ENCODE data around the gene TRPV6.

The TRPV6 gene

DNA sequence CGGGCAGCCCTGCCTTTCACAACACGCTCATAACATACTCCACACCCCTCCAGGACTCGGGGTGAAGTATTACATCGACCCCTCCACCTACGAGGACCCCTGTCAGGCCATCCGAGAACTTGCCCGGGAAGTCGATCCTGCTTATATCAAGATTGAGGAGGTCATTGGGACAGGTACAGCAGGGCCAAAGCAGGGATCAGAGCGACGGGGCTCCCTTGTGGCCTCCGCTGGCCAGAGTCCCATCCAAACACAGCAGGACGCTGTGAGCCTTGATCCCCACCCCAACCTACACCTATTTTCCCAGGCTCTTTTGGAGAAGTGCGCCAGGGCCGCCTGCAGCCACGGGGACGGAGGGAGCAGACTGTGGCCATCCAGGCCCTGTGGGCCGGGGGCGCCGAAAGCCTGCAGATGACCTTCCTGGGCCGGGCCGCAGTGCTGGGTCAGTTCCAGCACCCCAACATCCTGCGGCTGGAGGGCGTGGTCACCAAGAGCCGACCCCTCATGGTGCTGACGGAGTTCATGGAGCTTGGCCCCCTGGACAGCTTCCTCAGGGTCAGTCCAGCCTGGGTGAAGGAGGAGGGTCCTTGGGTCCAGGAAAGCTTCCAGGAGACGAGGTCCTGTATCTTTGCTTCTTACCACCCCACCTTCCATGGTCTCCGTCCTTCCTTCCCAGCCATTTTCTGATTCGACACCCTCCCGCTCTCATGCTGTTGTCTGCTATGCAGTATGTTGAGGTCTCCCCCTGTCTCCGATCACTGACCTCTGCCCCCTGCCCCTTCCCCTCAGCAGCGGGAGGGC lies 17.2 kb downstream of the TRPV6 start:
- no peak for DNase-seq

DNA sequence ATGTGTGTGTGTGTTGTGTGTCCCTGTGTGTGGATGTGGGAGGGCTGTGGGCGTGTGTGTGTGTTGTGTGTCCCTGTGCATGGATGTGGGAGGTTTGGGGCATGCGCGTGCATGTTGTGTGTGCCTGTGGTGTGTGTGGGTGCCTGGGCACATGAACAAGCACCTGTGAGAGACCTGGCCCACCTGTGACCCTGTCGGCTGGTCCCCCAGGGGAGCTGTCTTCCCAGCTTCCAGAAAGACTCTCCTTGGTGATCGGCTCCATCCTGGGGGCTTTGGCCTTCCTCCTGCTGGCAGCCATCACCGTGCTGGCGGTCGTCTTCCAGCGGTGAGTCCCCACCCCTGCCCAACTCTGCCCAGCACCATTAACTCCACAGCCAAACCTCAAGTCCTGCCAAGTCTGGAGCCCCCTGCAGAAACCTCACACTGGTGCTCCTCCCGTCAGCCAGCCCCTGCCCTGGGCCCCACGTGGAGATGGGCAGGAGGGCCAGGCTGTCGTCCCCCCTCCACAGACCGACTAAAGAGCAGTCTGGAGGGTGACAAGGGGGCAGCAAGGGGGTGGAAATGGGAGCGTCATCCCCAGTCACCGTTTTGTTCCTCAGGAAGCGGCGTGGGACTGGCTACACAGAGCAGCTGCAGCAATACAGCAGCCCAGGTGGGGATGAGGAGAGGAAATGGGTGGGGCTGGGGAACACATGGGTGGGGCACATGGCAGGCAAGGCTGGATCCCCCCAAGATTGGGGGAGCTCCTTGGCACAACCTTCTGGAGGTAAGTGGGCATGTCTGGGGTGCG lies 18.0 kb downstream of the TRPV6 start:
- DNase-seq, result no peak

GRCh38 chr7:142867097-142867378 lies 18.5 kb downstream of the TRPV6 start:
- DNase-seq, result no peak

DNA sequence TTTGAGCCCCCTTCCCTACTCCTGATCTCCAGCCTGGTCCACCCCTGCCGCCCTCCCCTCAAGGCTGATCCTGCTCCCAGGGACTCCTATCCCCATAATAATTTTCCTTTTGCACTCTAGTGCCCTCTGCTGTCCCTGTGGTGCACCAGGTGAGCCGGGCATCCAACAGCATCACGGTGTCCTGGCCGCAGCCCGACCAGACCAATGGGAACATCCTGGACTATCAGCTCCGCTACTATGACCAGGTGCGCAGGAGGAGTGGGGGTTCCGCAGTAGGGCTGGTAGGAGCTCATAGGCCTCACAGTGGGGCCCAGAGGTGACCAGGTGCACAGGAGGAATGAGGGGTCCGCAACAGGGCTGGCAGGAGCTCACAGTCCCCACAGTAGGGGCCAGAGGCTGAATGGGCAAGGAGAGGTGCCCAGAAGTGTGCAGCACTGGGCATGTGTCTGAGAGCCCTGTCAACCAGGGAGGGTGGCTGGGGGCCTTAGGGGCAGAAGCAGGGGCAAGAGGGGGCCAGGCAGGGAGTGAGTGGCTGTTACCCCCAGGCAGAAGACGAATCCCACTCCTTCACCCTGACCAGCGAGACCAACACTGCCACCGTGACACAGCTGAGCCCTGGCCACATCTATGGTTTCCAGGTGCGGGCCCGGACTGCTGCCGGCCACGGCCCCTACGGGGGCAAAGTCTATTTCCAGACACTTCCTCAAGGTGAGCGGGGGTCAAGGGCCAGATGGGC lies 19.0 kb downstream of the TRPV6 start:
- peak; percentile 20 for DNase-seq

DNA sequence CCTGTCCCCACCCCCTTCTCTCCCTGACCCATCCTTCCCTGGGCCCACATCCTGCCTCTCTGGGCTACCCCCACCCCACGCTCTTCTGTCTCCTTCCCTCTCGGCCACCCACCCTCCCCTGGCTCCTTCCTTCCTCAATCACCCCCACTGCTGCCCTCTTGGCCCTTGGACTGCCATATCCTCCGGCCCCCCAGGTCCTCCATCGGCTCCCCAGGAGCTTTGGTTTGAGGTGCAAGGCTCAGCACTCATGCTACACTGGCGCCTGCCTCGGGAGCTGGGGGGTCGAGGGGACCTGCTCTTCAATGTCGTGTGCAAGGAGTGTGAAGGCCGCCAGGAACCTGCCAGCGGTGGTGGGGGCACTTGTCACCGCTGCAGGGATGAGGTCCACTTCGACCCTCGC lies 19.8 kb downstream of the TRPV6 start:
- no peak for DNase-seq

- no peak for DNase-seq
These were observed 20.4 kb downstream of the TRPV6 start for GRCh38 chr7:142864980-142865747.

DNA sequence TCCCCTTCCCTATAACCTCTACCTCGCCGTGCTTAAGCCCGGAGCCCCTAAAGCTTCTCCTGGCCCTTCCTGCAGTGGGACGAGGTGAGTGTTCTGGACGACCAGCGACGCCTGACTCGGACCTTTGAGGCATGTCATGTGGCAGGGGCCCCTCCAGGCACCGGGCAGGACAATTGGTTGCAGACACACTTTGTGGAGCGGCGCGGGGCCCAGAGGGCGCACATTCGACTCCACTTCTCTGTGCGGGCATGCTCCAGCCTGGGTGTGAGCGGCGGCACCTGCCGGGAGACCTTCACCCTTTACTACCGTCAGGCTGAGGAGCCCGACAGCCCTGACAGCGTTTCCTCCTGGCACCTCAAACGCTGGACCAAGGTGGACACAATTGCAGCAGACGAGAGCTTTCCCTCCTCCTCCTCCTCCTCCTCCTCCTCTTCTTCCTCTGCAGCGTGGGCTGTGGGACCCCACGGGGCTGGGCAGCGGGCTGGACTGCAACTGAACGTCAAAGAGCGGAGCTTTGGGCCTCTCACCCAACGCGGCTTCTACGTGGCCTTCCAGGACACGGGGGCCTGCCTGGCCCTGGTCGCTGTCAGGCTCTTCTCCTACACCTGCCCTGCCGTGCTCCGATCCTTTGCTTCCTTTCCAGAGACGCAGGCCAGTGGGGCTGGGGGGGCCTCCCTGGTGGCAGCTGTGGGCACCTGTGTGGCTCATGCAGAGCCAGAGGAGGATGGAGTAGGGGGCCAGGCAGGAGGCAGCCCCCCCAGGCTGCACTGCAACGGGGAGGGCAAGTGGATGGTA lies 21.5 kb downstream of the TRPV6 start:
- DNase-seq, result no peak

GRCh38 chr7:142862786-142863400 lies 22.7 kb downstream of the TRPV6 start:
- no peak for DNase-seq

- DNase-seq, result no peak
These were observed 23.2 kb downstream of the TRPV6 start for GRCh38 chr7:142862351-142862750.

DNA sequence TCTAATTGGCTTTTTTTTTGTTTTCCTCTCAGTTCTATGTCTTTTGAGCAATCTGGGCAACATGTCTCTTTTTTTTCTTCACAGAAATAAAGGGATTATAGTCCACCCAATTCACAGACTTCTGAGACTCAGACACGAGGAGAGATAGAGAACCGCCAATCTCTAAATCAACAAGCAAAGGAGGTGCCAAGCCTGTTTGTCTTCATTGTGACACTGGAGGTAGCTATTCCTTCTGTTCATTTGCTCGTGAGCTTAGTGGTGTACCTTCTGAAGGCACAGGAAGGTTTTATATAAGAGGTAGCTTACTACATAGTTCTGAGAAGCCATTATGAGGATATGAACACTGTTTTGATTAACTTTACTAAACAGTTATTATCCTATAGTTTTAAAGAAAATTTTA lies 24.6 kb downstream of the TRPV6 start:
- DNase-seq, result no peak

- DNase-seq, result no peak
These were observed 25.7 kb downstream of the TRPV6 start for GRCh38 chr7:142859829-142860228.

- DNase-seq, result no peak
These were observed 26.1 kb downstream of the TRPV6 start for GRCh38 chr7:142859411-142859810.

- DNase-seq, result no peak
These were observed 27.9 kb downstream of the TRPV6 start for GRCh38 chr7:142857625-142858024.

- DNase-seq, result no peak
These were observed 28.8 kb downstream of the TRPV6 start for GRCh38 chr7:142856565-142857245.

DNA sequence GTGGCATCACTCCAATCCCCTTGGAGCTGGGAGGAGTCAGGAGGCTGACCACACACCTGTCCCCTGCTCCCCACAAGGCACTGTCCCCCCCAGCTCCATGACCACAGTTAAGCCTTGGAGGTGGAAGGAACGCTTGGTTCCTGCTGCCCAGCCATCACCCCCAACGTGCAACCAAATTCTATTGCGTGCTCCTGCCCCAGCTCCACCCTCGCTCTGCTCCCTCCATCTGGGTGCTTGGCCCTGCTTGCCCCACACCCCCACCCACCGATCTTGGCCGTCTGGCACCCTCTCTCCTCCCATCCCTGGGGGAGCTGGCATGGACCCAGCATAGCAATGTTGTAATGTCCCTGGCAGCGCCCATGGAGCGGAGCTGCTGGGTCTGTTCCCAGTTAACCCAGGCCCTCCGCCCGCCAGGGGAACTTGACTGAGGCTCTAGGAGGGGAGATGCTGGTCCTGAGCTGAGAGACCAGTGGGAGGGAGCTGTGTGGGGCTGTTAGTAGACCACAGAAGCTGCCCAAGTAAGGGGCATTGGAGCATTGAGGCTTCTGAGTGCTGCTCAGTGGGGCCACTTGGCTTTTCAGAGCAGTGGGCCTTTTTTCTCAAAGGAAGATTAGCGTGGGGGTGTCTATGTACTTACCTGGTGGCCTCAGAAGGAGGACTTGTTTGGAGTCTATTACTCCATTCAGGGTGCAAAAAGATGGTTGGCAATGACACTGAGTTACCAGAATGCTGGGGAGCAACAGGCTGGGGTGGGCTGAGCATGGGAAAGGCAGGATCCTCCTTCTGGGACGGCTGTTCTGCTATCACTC lies 29.6 kb downstream of the TRPV6 start:
- no peak for DNase-seq

GRCh38 chr7:142855114-142855743 lies 30.3 kb downstream of the TRPV6 start:
- DNase-seq, result peak; percentile 77

GRCh38 chr7:142854372-142855113 lies 31.0 kb downstream of the TRPV6 start, which contains the start of gene EPHB6:
EPHB6 (plus strand) TSS chr7:142855076; CDS start chr7:142863228, 8,152 bp downstream.
- peak; percentile 93 for DNase-seq

- DNase-seq, result no peak
These were observed 31.7 kb downstream of the TRPV6 start for GRCh38 chr7:142853739-142854371.

All from right kidney (tissue), 1 donor.